ENCODE measurements around the gene LOXL4. TPM values are rescaled to one million over a fixed set of nuclear protein-coding genes. Genes with fewer than 3 reads are reported as not detected.

The LOXL4 gene
- total and polyA plus RNA-seq, 2 donors from 2014 or later, result 3.4 to 15.1 TPM

DNA sequence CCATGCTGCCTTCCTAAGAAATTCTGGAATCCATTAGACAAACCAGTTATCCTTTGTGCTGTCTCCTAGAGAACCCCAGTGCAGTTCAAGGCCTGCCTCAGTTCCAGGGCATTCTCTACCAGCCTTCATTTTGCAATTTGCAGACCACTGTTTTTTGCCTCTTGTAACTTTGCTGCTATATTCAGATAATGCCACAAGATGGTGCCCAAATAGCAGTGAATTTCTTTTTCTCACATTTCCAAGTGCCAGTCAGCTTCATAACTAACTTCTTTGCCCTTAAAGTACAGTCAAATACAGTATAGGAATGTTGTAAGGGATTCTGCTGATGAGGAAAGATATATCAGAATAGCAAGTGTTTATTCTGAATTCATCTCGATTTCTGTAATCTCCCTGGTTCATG is 25.2 kb downstream of the LOXL4 start:
- intact Hi-C loops (cut with DNase I), result no loop called here
- DNase-seq, result peak in 2 of 5 donors; percentile 68 to 74

DNA sequence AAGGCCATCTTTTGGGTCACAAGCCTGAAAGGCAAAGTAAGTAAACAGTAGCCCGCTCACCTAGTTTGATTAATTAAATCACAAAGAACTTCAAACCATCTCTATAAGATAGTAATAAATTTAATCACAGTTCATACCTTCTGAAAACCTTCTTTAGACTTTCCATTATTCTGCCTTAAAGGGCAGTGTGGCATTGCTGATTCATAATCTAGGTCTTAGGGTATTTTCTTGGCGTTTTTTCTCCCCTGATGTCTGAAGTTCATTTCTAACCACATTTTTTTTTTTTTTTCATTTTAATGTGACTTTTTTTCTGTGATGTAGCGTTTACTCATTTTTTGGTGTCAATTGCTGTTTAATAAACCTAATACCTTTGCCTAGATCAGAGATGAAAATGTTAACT is 27.5 kb downstream of the LOXL4 start:
- no peaks in the 10 kb centered on the region for H3K4me1 ChIP-seq (ENCODE audit: control insufficient read depth in 2 of 3, insufficient read depth in 2 of 3, low read depth in 1 of 3, low read length in 3 of 3)
- TF ChIP-seq, protein P1, sequence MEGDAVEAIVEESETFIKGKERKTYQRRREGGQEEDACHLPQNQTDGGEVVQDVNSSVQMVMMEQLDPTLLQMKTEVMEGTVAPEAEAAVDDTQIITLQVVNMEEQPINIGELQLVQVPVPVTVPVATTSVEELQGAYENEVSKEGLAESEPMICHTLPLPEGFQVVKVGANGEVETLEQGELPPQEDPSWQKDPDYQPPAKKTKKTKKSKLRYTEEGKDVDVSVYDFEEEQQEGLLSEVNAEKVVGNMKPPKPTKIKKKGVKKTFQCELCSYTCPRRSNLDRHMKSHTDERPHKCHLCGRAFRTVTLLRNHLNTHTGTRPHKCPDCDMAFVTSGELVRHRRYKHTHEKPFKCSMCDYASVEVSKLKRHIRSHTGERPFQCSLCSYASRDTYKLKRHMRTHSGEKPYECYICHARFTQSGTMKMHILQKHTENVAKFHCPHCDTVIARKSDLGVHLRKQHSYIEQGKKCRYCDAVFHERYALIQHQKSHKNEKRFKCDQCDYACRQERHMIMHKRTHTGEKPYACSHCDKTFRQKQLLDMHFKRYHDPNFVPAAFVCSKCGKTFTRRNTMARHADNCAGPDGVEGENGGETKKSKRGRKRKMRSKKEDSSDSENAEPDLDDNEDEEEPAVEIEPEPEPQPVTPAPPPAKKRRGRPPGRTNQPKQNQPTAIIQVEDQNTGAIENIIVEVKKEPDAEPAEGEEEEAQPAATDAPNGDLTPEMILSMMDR (IDR thresholded peaks at IDR 0.05; ENCODE audit: borderline replicate concordance, extremely low read depth, insufficient read depth), result no peak
- FAIRE-seq (no peak), DNase-seq (no peak)
- H3K27ac ChIP-seq (ENCODE audit: low read depth in 2 of 2, low read length in 2 of 2), result no peak overlapping the region
- H3K9me3 ChIP-seq (ENCODE audit: control insufficient read depth in 2 of 3, insufficient read depth in 1 of 3, low read length in 3 of 3), result no peaks in the 10 kb centered on the region
- H3K4me3 ChIP-seq (ENCODE audit: low read length in 3 of 3), result no peak overlapping the region
- peaks cover 4 to 25% (median 11%) of the 10 kb centered on the region in 3 donors for H3K36me3 ChIP-seq (ENCODE audit: control insufficient read depth in 2 of 3, insufficient read depth in 3 of 3, low read length in 3 of 3)
- intact Hi-C loops (cut with DNase I), result no loop called here
- H3K27me3 ChIP-seq (ENCODE audit: control insufficient read depth, insufficient read depth, low read length), result no peaks in the 10 kb centered on the region
- no peak overlapping the region for H3K9ac ChIP-seq (ENCODE audit: low read length in 3 of 3)

More for the DNA sequence above, 25.2 kb downstream of the LOXL4 start:
- no peaks in the 10 kb centered on the region for H3K9me3 ChIP-seq (ENCODE audit: control insufficient read depth in 2 of 3, insufficient read depth in 1 of 3, low read length in 3 of 3)
- no peaks in the 10 kb centered on the region for H3K27me3 ChIP-seq (ENCODE audit: control insufficient read depth, insufficient read depth, low read length)
- no peak overlapping the region for H3K4me3 ChIP-seq (ENCODE audit: low read length in 3 of 3)
- TF ChIP-seq, protein P1 (IDR thresholded peaks at IDR 0.05; ENCODE audit: borderline replicate concordance, extremely low read depth, insufficient read depth), result peak; percentile 53
- peaks cover 4 to 15% (median 9%) of the 10 kb centered on the region in 3 donors for H3K4me1 ChIP-seq (ENCODE audit: control insufficient read depth in 2 of 3, insufficient read depth in 2 of 3, low read depth in 1 of 3, low read length in 3 of 3)
- FAIRE-seq, result no peak
- peaks cover 6 to 21% (median 8%) of the 10 kb centered on the region in 3 donors for H3K36me3 ChIP-seq (ENCODE audit: control insufficient read depth in 2 of 3, insufficient read depth in 3 of 3, low read length in 3 of 3)
- H3K27ac ChIP-seq (ENCODE audit: low read depth in 2 of 2, low read length in 2 of 2), result no peak overlapping the region
- no peak overlapping the region for H3K9ac ChIP-seq (ENCODE audit: low read length in 3 of 3)

DNA sequence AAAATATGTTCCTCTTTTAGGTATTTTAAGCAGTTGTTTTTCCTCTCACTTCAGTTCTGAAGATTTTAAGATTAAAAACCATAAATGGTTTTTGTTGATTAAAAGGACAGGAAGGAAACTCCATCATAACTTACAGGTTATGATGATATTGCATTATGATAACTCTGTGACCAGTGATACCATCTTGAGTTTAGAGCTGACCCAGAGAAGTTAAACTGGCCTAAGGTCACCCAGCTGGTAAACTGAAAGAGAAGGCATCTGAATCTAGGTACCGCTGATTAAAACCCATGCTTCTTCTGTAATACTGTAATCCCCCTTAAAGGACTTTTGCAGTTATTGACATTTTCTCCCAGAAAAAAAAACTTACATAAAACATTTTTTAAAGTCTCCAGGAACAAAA is 29.6 kb downstream of the LOXL4 start:
- no peaks in the 10 kb centered on the region for H3K27me3 ChIP-seq (ENCODE audit: control insufficient read depth, insufficient read depth, low read length)
- no peak overlapping the region for H3K27ac ChIP-seq (ENCODE audit: low read depth in 2 of 2, low read length in 2 of 2)
- H3K4me1 ChIP-seq (ENCODE audit: control insufficient read depth in 2 of 3, insufficient read depth in 2 of 3, low read depth in 1 of 3, low read length in 3 of 3), result no peaks in the 10 kb centered on the region
- peaks cover 0 to 27% (median 10%) of the 10 kb centered on the region in 3 donors for H3K36me3 ChIP-seq (ENCODE audit: control insufficient read depth in 2 of 3, insufficient read depth in 3 of 3, low read length in 3 of 3)
- intact Hi-C loops (cut with DNase I), result no loop called here
- TF ChIP-seq, protein P1 (IDR thresholded peaks at IDR 0.05; ENCODE audit: borderline replicate concordance, extremely low read depth, insufficient read depth), result no peak
- H3K4me3 ChIP-seq (ENCODE audit: low read length in 3 of 3), result no peak overlapping the region
- H3K9me3 ChIP-seq (ENCODE audit: control insufficient read depth in 2 of 3, insufficient read depth in 1 of 3, low read length in 3 of 3), result no peaks in the 10 kb centered on the region
- FAIRE-seq (no peak), DNase-seq (no peak)
- no peak overlapping the region for H3K9ac ChIP-seq (ENCODE audit: low read length in 3 of 3)

DNA sequence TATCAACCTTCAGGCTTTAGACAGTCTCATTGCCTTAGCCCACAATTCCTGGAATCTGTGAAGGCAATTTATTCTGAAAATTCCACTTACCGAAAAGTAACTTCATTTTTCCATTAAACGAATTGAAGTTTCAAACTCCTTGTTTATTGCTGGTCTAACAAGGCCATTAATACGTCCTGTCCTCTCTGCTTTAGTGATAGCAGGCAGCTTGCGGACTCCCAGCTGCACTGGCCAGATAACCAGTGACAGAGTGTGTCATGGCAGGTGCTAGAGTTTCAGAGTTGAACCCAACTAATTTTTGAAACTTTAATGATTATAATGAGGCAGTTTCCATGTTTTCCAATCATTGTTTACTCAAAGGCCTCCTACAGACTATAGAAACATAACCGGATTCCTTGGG is 31.1 kb downstream of the LOXL4 start:
- intact Hi-C loops (cut with DNase I), result no loop called here
- Histone ChIP-seq H3K4me3 (ENCODE audit: low read length in 3 of 3) (no peak overlapping the region), H3K9ac (ENCODE audit: low read length in 3 of 3) (no peak overlapping the region), H3K27ac (ENCODE audit: low read depth in 2 of 2, low read length in 2 of 2) (no peak overlapping the region), H3K36me3 (ENCODE audit: control insufficient read depth in 2 of 3, insufficient read depth in 3 of 3, low read length in 3 of 3) (peaks cover 0 to 27% (median 10%) of the 10 kb centered on the region in 3 donors), H3K27me3 (ENCODE audit: control insufficient read depth, insufficient read depth, low read length) (no peaks in the 10 kb centered on the region), H3K9me3 (ENCODE audit: control insufficient read depth in 2 of 3, insufficient read depth in 1 of 3, low read length in 3 of 3) (no peaks in the 10 kb centered on the region), H3K4me1 (ENCODE audit: control insufficient read depth in 2 of 3, insufficient read depth in 2 of 3, low read depth in 1 of 3, low read length in 3 of 3) (no peaks in the 10 kb centered on the region)
- DNase-seq, result no peak
- no peak for FAIRE-seq
- TF ChIP-seq, protein P1 (IDR thresholded peaks at IDR 0.05; ENCODE audit: borderline replicate concordance, extremely low read depth, insufficient read depth), result no peak

Data from kidney (tissue), 14 donors.